K562 (cell line): ENCODE data around the gene FRMD4A. TPM values are rescaled to one million over a fixed set of nuclear protein-coding genes. Genes with fewer than 3 reads are reported as not detected.

Source experiments
- ATAC-seq: fragments of 200-7000 bp; cut with Tn5 transposase; 3 replicates; pipeline ENCODE4 v1.9.1; 2020; ENCODE audit warnings: moderate library complexity
- BruUV-seq: library from RNA; stranded (reverse); fragments of 400-500 nt; replicated peaks from 2 replicates; lab custom pipeline; 2021; lab: Mats Ljungman, UMichigan
- CTCF ChIA-PET: fragments of 300-600 bp; formaldehyde crosslinking; extraction: SDS; loops from one replicate; lab custom pipeline; 2021; ENCODE audit warnings: low intra/inter-chr PET ratio; lab: Yijun Ruan, JAX
- POLR2A ChIA-PET: fragments of 300-600, 350-650 bp; sonication (Branson Sonifier 250); formaldehyde crosslinking; extraction: SDS; loops from one replicate; lab custom pipeline; 2021; ENCODE audit warnings: antibody characterized with exemption, inconsistent platforms; lab: Yijun Ruan, JAX
- DNase-seq, 4 experiments: peaks; one replicate each; pipeline versions ENCODE4 v3.0.0 to v3.0.0-alpha.2; 2011 to 2018; ENCODE audit warnings: low spot score in 3 of 4, mixed read lengths in 3 of 4; ENCODE audit errors: extremely low read depth in 1 of 4
- FAIRE-seq: peaks from 2 replicates; lab custom pipeline; 2011; peaks lifted over from hg19 to GRCh38; lab: Jason Lieb, UNC
- H2AFZ ChIP-seq: 2 replicates; pipeline ENCODE4 v1.6.0; 2011; ENCODE audit warnings: low read depth, low read length, control low read depth, inconsistent platforms
- H3K27ac ChIP-seq: fragments of 200-600 bp; 3 replicates; pipeline ENCODE4 v1.8.0; 2011; ENCODE audit warnings: low read depth, mild to moderate bottlenecking, control low read depth, inconsistent platforms, low read length, moderate library complexity, mixed read lengths; ENCODE audit errors: extremely low read depth
- H3K27me3 ChIP-seq, 2 experiments: fragments of 300-600 bp in 1 of 2; 2 replicates in 1 of 2; 3 replicates in 1 of 2; pipeline versions ENCODE4 v1.6.0 to v1.8.0; 2011; ENCODE audit warnings: inconsistent platforms in 2 of 2, low read length in 2 of 2, mild to moderate bottlenecking in 1 of 2, mixed read lengths in 1 of 2, moderate library complexity in 1 of 2; ENCODE audit not compliant: control insufficient read depth in 2 of 2, insufficient read depth in 2 of 2
- H3K36me3 ChIP-seq: fragments of 300-600 bp; 3 replicates; pipeline ENCODE4 v1.8.0; 2011; ENCODE audit warnings: mild to moderate bottlenecking, low read length, inconsistent platforms; ENCODE audit not compliant: control insufficient read depth, insufficient read depth
- H3K4me1 ChIP-seq, 2 experiments: fragments of 200-600 bp in 1 of 2; replicated peaks in 1 of 2; 2 replicates in 1 of 2; 3 replicates in 1 of 2; pipeline versions ENCODE4 v1.5.1 to v1.8.0; 2011; ENCODE audit warnings: inconsistent platforms in 2 of 2, low read length in 2 of 2, mild to moderate bottlenecking in 1 of 2, mixed read lengths in 1 of 2, moderate library complexity in 1 of 2; ENCODE audit not compliant: control insufficient read depth in 2 of 2, insufficient read depth in 2 of 2
- H3K4me2 ChIP-seq: 2 replicates; pipeline ENCODE4 v1.6.1; 2011; ENCODE audit warnings: low read length, control low read depth, inconsistent platforms, mixed read lengths; ENCODE audit not compliant: insufficient read depth
- H3K4me3 ChIP-seq: fragments of 200-600 bp; sonication (generic), shearing (Covaris generic); 2 replicates; pipeline ENCODE4 v1.5.1; 2016; ENCODE audit warnings: control low read depth, inconsistent platforms
- H3K79me2 ChIP-seq: fragments of 200-600 bp; 3 replicates; pipeline ENCODE4 v1.8.0; 2011; ENCODE audit warnings: low read length, inconsistent platforms; ENCODE audit not compliant: control insufficient read depth, insufficient read depth
- H3K9ac ChIP-seq, 2 experiments: 2 replicates each; pipeline versions ENCODE4 v1.6.0 to v1.6.1; 2011; ENCODE audit warnings: low read depth in 2 of 2, low read length in 2 of 2, control low read depth in 1 of 2, inconsistent platforms in 1 of 2, mild to moderate bottlenecking in 1 of 2, mixed read lengths in 1 of 2; ENCODE audit not compliant: insufficient read depth in 1 of 2
- H3K9me1 ChIP-seq: one replicate; pipeline ENCODE4 v1.6.0; 2011; ENCODE audit warnings: inconsistent platforms, mild to moderate bottlenecking, low read length, moderate library complexity; ENCODE audit not compliant: control insufficient read depth, insufficient read depth
- H3K9me3 ChIP-seq: replicated peaks from 2 replicates; pipeline ENCODE4 v1.5.1; 2011; ENCODE audit warnings: low read depth, low read length, inconsistent platforms; ENCODE audit not compliant: control insufficient read depth, insufficient read depth
- H4K20me1 ChIP-seq: replicated peaks from 2 replicates; pipeline ENCODE4 v1.6.1; 2011; ENCODE audit warnings: low read length, inconsistent platforms, mixed read lengths; ENCODE audit not compliant: control insufficient read depth, insufficient read depth
- DACH1 ChIP-seq: fragments of 450-650 bp; IDR thresholded peaks from 2 replicates; pipeline ENCODE4 v1.6.1; 2018; ENCODE audit not compliant: partially characterized antibody
- FOXK2 ChIP-seq, 2 experiments: fragments of 450-650 bp; IDR thresholded peaks in 1 of 2; conservative IDR thresholded peaks in 1 of 2; 2 replicates each; pipeline ENCODE4 v1.6.1; 2016; ENCODE audit warnings: low read depth in 2 of 2, mild to moderate bottlenecking in 1 of 2
- HSF4 ChIP-seq: fragments of 250-450 bp; sonication (Bioruptor Pico); IDR thresholded peaks from 2 replicates; pipeline ENCODE4 v2.1.2; 2022; ENCODE audit warnings: mild to moderate bottlenecking, moderate library complexity, borderline replicate concordance
- MCM7 ChIP-seq, 2 experiments: fragments of 450-650 bp; IDR thresholded peaks; 2 replicates each; pipeline ENCODE4 v1.6.1; 2016 to 2018
- PTBP1 ChIP-seq: fragments of 200-400 bp; formaldehyde crosslinking; IDR thresholded peaks from 2 replicates; pipeline ENCODE4 v1.6.1; 2017; ENCODE audit warnings: low read depth, low read length
- RAD21 ChIP-seq, 2 experiments: fragments of 250-450 bp in 1 of 2; fragments of 450-650 bp in 1 of 2; sonication (Bioruptor Pico) in 1 of 2; formaldehyde crosslinking in 1 of 2; IDR thresholded peaks in 1 of 2; conservative IDR thresholded peaks in 1 of 2; 2 replicates each; pipeline versions ENCODE4 v1.4.0 to v1.8.0; 2020 to 2022; ENCODE audit warnings: mild to moderate bottlenecking in 2 of 2, moderate library complexity in 1 of 2
- SIN3B ChIP-seq: fragments of 450-650 bp; IDR thresholded peaks from 2 replicates; pipeline ENCODE4 v1.6.1; 2017; ENCODE audit warnings: low read depth, mild to moderate bottlenecking, moderate library complexity
- TAF7 ChIP-seq: fragments of 450-650 bp; IDR thresholded peaks from 2 replicates; pipeline ENCODE4 v1.6.1; 2016; ENCODE audit warnings: missing genetic modification characterization, missing compliant biosample characterization
- ZNF707 ChIP-seq: fragments of 250-450 bp; sonication (Bioruptor Pico); conservative IDR thresholded peaks from 2 replicates; pipeline ENCODE4 v1.8.0; 2022; ENCODE audit warnings: inconsistent platforms, mild to moderate bottlenecking, moderate library complexity
- ZNF780A ChIP-seq: fragments of 250-450 bp; sonication (Bioruptor Pico); IDR thresholded peaks from 2 replicates; pipeline ENCODE4 v1.5.0; 2021; ENCODE audit warnings: mild to moderate bottlenecking
- ZNF785 ChIP-seq: fragments of 250-450 bp; sonication (Bioruptor Pico); IDR thresholded peaks from 2 replicates; pipeline ENCODE4 v1.4.0; 2020; ENCODE audit warnings: mild to moderate bottlenecking
- WGBS: fragments of 100-300 bp; shearing (Covaris generic); methylation state at CpG from one replicate; pipeline ENCODE4 v1.1.6; 2016; ENCODE audit warnings: low coverage, mixed read lengths; ENCODE audit not compliant: insufficient coverage; ENCODE audit errors: missing lambda C conversion rate; 5-methylcytosine and 5-hydroxymethylcytosine counted together
- in situ Hi-C: fragments of 300-500 bp; cut with MboI; formaldehyde crosslinking; loops from 4 replicates; pipeline ENCODE4 v1.15.0; 2018; ENCODE audit warnings: inconsistent platforms, mixed read lengths
- intact Hi-C: fragments of 100-400 bp; cut with micrococcal nuclease; formaldehyde crosslinking; loops from 2 replicates; pipeline ENCODE4 v1.14.2; 2022
- polyA plus RNA-seq, 8 experiments: library from polyadenylated mRNA; depleted of rRNA in 4 of 8; stranded (reverse) in 5 of 8; unstranded in 3 of 8; fragments of >200 nt; fragmentation: Nextera tagmentation in 2 of 8; fragmentation: Illumina TruSeq in 1 of 8; extraction: Ambion mirVana in 2 of 8; extraction: Trizol in 1 of 8; gene quantifications; 2 replicates each; pipeline versions ENCODE4 v1.2.1 to v1.2.3, GENCODE V29; 2011 to 2014; ENCODE audit warnings: inconsistent platforms in 1 of 8, missing spikeins in 1 of 8
- total RNA-seq, 7 experiments: library from RNA; depleted of rRNA in 6 of 7; stranded (reverse); fragments of >200 nt in 6 of 7; fragmentation: Illumina TruSeq in 2 of 7; extraction: Trizol in 2 of 7; gene quantifications; 2 replicates each; pipeline versions ENCODE4 v1.2.1 to v1.2.3, GENCODE V29; 2011 to 2021; ENCODE audit warnings: low replicate concordance in 1 of 7
- TF ChIP-seq, protein P1 (sequence below): fragments of 250-450 bp; sonication (Bioruptor Pico); IDR thresholded peaks from 2 replicates; pipeline ENCODE4 v1.9.0; 2021; ENCODE audit warnings: mild to moderate bottlenecking
- TF ChIP-seq, protein P2 (sequence below): IDR thresholded peaks from 2 replicates; pipeline ENCODE4 v1.6.1; 2011; ENCODE audit warnings: borderline replicate concordance, low read depth, mild to moderate bottlenecking, moderate library complexity, low read length; ENCODE audit not compliant: insufficient read depth, poor library complexity, severe bottlenecking
- TF ChIP-seq, protein P3 (sequence below): fragments of 250-450 bp; sonication (Bioruptor Pico); IDR thresholded peaks from 2 replicates; pipeline ENCODE4 v1.8.0; 2021; ENCODE audit warnings: moderate library complexity, mild to moderate bottlenecking, inconsistent platforms
- TF ChIP-seq, protein P4 (sequence below): fragments of 450-650 bp; IDR thresholded peaks from 2 replicates; pipeline ENCODE4 v1.6.1; 2017; ENCODE audit warnings: antibody characterized with exemption
- TF ChIP-seq, protein P5 (sequence below): fragments of 450-650 bp; IDR thresholded peaks from one replicate; pipeline ENCODE4 v1.6.1; 2018; ENCODE audit warnings: mild to moderate bottlenecking, moderate library complexity; ENCODE audit not compliant: partially characterized antibody

FRMD4A gene
- total and polyA plus RNA-seq, 9 of the 15 experiments (the other 6 are each of a cell fraction or from before 2014, with no cell fraction given) = 0.80 to 5.2 (median 3.0) TPM

DNA sequence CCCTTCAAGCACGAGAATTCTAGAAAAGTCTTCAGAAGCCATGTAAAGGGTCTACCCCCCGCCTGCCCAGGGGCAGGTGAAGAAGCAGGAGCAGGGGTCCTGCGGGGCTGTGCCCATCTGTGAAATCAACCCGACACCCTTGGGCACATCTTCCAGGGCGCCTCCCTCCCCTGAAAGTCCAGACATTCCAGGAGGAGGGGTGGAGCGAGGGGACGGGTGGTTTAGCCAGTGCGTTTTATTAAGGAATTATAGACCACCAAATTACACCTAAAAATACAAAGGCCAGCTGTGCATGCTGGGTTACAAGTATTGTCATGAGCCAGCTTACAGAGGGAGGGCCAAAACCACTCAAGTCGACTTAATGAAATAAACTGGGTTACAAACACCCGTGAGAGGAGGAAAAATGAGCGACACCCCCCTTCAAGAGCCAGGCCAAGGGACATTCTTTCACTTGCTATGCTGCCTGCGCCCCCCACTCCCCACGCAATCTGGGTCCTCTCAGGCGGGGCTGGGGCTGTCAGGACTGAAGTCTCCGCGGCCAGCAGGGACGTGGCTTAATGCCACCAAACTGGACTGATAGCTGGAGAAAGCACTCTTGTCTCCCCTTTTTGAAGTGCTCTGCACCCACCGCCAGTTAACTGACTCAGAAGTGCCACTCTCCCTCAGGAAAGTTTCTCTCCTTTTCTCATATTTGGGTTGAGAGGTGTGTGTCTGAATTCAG lies 360.3 kb downstream of the FRMD4A start:
- POLR2A ChIA-PET = no interaction called here
- H3K4me1 ChIP-seq = no peaks in the 10 kb centered on the region
- H3K36me3 ChIP-seq = no peaks in the 10 kb centered on the region
- no TSS peak for BruUV-seq
- FAIRE-seq (no peak), ATAC-seq (no peak), DNase-seq (no peak)
- 1% methylated on average over 18 of the region's 18 CpGs for WGBS
- peaks cover 4 to 42% of the 10 kb centered on the region in 2 experiments; a peak in 3 of 5 replicates for H3K27me3 ChIP-seq
- in situ Hi-C loops (no loop called here), intact Hi-C loops (no loop called here)
- H3K4me2 ChIP-seq = no peak overlapping the region
- H3K9me1 ChIP-seq = no peaks in the 10 kb centered on the region
- no peak overlapping the region for H3K4me3 ChIP-seq
- no peak overlapping the region for H2AFZ ChIP-seq
- H3K27ac ChIP-seq = no peak overlapping the region
- no peak overlapping the region for H3K9ac ChIP-seq
- no peak for TF ChIP-seq RAD21 (CRISPR knock-in tag; conservative IDR thresholded peaks at IDR 0.05 in 1 of 2, IDR thresholded peaks at IDR 0.05 in 1 of 2)
- no peak for TF ChIP-seq TAF7
- TF ChIP-seq, protein P1, sequence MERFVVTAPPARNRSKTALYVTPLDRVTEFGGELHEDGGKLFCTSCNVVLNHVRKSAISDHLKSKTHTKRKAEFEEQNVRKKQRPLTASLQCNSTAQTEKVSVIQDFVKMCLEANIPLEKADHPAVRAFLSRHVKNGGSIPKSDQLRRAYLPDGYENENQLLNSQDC (CRISPR knock-in tag) = no peak
- no peak for TF ChIP-seq HSF4 (CRISPR knock-in tag)
- TF ChIP-seq MCM7 (IDR thresholded peaks at IDR 0.05) = no peak
- TF ChIP-seq ZNF707 (CRISPR knock-in tag) = no peak
- TF ChIP-seq, protein P2, sequence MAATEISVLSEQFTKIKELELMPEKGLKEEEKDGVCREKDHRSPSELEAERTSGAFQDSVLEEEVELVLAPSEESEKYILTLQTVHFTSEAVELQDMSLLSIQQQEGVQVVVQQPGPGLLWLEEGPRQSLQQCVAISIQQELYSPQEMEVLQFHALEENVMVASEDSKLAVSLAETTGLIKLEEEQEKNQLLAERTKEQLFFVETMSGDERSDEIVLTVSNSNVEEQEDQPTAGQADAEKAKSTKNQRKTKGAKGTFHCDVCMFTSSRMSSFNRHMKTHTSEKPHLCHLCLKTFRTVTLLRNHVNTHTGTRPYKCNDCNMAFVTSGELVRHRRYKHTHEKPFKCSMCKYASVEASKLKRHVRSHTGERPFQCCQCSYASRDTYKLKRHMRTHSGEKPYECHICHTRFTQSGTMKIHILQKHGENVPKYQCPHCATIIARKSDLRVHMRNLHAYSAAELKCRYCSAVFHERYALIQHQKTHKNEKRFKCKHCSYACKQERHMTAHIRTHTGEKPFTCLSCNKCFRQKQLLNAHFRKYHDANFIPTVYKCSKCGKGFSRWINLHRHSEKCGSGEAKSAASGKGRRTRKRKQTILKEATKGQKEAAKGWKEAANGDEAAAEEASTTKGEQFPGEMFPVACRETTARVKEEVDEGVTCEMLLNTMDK = no peak
- no peak for TF ChIP-seq FOXK2 (conservative IDR thresholded peaks at IDR 0.05 in 1 of 2, IDR thresholded peaks at IDR 0.05 in 1 of 2; ENCODE audit: low read depth in 2 of 2)
- no peak for TF ChIP-seq DACH1
- TF ChIP-seq SIN3B = no peak
- TF ChIP-seq PTBP1 = no peak
- no peak for TF ChIP-seq ZNF780A (CRISPR knock-in tag)
- TF ChIP-seq, protein P3, sequence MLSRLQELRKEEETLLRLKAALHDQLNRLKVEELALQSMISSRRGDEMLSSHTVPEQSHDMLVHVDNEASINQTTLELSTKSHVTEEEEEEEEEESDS (CRISPR knock-in tag) = no peak
- TF ChIP-seq ZNF785 = no peak
- TF ChIP-seq, protein P4, sequence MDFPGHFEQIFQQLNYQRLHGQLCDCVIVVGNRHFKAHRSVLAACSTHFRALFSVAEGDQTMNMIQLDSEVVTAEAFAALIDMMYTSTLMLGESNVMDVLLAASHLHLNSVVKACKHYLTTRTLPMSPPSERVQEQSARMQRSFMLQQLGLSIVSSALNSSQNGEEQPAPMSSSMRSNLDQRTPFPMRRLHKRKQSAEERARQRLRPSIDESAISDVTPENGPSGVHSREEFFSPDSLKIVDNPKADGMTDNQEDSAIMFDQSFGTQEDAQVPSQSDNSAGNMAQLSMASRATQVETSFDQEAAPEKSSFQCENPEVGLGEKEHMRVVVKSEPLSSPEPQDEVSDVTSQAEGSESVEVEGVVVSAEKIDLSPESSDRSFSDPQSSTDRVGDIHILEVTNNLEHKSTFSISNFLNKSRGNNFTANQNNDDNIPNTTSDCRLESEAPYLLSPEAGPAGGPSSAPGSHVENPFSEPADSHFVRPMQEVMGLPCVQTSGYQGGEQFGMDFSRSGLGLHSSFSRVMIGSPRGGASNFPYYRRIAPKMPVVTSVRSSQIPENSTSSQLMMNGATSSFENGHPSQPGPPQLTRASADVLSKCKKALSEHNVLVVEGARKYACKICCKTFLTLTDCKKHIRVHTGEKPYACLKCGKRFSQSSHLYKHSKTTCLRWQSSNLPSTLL = no peak
- TF ChIP-seq, protein P5, sequence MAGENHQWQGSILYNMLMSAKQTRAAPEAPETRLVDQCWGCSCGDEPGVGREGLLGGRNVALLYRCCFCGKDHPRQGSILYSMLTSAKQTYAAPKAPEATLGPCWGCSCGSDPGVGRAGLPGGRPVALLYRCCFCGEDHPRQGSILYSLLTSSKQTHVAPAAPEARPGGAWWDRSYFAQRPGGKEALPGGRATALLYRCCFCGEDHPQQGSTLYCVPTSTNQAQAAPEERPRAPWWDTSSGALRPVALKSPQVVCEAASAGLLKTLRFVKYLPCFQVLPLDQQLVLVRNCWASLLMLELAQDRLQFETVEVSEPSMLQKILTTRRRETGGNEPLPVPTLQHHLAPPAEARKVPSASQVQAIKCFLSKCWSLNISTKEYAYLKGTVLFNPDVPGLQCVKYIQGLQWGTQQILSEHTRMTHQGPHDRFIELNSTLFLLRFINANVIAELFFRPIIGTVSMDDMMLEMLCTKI = no peak
- TF ChIP-seq, all 486 proteins: peak for 0
- Histone ChIP-seq H3K9me3 (no peaks in the 10 kb centered on the region), H3K79me2 (no peaks in the 10 kb centered on the region), H4K20me1 (no peaks in the 10 kb centered on the region)
- CTCF ChIA-PET = no interaction called here
